Measurements from ENCODE around the gene NCDN.

NCDN gene

DNA sequence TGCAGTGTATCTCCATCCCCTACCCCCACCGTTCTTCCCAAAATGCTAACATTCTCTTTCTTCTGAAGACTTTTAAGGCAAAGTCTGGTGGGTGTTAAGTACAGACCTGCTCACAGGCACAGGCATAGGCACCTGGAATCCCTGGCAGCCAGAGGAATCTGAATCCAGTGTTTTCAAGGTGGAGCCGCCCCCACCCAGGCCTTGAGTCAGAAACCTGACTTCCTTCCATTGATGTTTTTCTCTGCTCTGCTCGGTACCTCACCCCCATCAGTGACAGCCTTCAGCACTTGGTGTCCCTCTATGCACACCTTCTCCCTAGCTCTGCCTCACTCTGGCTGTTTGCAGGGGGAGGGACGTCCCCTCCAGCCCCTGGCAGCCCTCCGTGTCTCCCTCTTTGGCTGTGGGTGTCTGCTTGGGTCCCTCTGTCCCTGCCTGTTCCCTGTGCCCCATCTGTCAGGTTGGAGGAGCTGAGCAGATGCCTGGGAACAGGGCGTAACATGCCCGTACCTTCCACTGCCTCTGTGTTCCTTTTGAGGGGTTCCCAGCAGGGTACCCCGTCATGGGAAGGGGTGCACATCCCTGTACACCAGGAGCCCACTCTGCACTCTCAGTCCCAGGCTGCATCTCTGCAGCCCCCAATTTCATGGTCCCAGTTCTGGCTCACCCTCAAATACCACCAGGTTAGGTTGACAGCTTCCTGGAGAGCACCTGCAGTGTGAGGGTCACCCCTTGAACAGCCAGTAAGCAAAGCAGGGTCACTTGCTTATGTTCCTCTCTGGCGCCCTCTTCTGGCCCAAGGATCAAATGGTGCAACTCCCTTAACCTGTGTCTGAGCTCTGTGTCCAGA, 6.7 kb downstream of the NCDN start:
- H3K4me2 ChIP-seq (ENCODE audit: low read length), result no peak overlapping the region
- H4K12ac ChIP-seq (ENCODE audit: low read depth, low read length), result no peak overlapping the region
- no peak overlapping the region for H3K27ac ChIP-seq (ENCODE audit: low read depth, low read length)
- H3K36me3 ChIP-seq (ENCODE audit: control insufficient read depth in 1 of 2, insufficient read depth in 2 of 2, low read length in 2 of 2), result peaks cover 24 to 37% of the 10 kb centered on the region in 2 experiments
- H3K4me1 ChIP-seq (ENCODE audit: control insufficient read depth in 1 of 2, insufficient read depth in 2 of 2, low read length in 2 of 2), result peaks cover 0 to 1% of the 10 kb centered on the region in 2 experiments
- H3K27me3 ChIP-seq (ENCODE audit: insufficient read depth, low read length), result no peaks in the 10 kb centered on the region
- H3K4ac ChIP-seq (ENCODE audit: low read depth, low read length), result no peak overlapping the region
- H3K23ac ChIP-seq (ENCODE audit: low read length), result no peak overlapping the region
- H3K9ac ChIP-seq (ENCODE audit: low read length), result peak overlapping the region; percentile 6
- H2BK12ac ChIP-seq (ENCODE audit: low read length), result no peak overlapping the region
- H3K18ac ChIP-seq (ENCODE audit: low read length), result no peak overlapping the region
- no peak overlapping the region for H4K8ac ChIP-seq (ENCODE audit: low read depth, low read length)
- no peak overlapping the region for H2AK5ac ChIP-seq (ENCODE audit: low read length)
- H3K14ac ChIP-seq (ENCODE audit: low read length), result no peak overlapping the region
- H2BK120ac ChIP-seq (ENCODE audit: insufficient read depth, low read length, poor library complexity), result no peak overlapping the region
- no peak overlapping the region for H3K4me3 ChIP-seq (ENCODE audit: low read depth, low read length)
- peak; percentile 66 to 83 for DNase-seq
- H3K79me1 ChIP-seq (ENCODE audit: low read length), result no peaks in the 10 kb centered on the region
- no CpG with 5 or more reads among the region's 9 CpGs for WGBS (ENCODE audit: extremely low coverage, insufficient coverage, insufficient read length)
- H2AFZ ChIP-seq (ENCODE audit: insufficient read depth, low read length, poor library complexity), result no peak overlapping the region
- no peaks in the 10 kb centered on the region for H3K79me2 ChIP-seq (ENCODE audit: control insufficient read depth, insufficient read depth, low read length, poor library complexity)
- H3K9me3 ChIP-seq (ENCODE audit: insufficient read depth, low read depth, low read length), result peaks cover 3% of the 10 kb centered on the region
- H2BK5ac ChIP-seq (ENCODE audit: low read depth, low read length, poor library complexity), result no peak overlapping the region
- H4K91ac ChIP-seq (ENCODE audit: low read depth, low read length), result no peak overlapping the region

DNA sequence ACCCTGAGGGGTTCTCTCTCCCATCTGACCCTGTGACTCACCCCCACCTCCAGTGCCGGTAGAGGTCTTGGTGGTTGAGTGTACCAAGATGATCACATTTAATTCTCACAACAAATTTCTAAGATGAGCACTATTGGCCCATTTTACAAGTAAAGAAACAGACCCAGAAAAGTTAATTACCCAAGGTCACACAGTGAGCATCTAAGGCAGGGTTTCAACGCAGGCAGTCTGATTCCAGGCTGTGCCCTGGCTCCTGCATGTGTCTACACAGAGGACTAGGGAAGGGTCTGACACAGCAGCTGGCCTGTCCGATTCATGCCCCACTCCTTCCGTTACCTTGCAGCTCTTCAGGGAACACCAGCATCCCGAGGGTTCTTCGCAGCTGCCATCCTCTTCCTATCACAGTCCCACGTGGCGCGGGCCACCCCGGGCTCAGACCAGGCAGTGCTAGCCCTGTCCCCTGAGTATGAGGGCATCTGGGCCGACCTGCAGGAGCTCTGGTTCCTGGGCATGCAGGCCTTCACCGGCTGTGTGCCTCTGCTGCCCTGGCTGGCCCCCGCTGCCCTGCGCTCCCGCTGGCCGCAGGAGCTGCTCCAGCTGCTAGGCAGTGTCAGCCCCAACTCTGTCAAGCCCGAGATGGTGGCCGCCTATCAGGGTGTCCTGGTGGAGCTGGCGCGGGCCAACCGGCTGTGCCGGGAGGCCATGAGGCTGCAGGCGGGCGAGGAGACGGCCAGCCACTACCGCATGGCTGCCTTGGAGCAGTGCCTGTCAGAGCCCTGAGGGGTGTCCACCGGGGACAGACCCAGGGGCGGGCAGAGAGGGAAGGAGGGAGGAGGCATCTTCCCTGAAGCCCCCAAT, 7.5 kb downstream of the NCDN start:
- Histone ChIP-seq H3K9ac (ENCODE audit: low read length) (no peak overlapping the region), H3K18ac (ENCODE audit: low read length) (no peak overlapping the region), H2BK12ac (ENCODE audit: low read length) (no peak overlapping the region), H2BK5ac (ENCODE audit: low read depth, low read length, poor library complexity) (no peak overlapping the region), H4K8ac (ENCODE audit: low read depth, low read length) (no peak overlapping the region), H3K27ac (ENCODE audit: low read depth, low read length) (no peak overlapping the region), H3K14ac (ENCODE audit: low read length) (no peak overlapping the region), H2AFZ (ENCODE audit: insufficient read depth, low read length, poor library complexity) (no peak overlapping the region), H4K91ac (ENCODE audit: low read depth, low read length) (no peak overlapping the region), H3K27me3 (ENCODE audit: insufficient read depth, low read length) (no peaks in the 10 kb centered on the region), H4K12ac (ENCODE audit: low read depth, low read length) (no peak overlapping the region), H3K4ac (ENCODE audit: low read depth, low read length) (no peak overlapping the region), H3K9me3 (ENCODE audit: insufficient read depth, low read depth, low read length) (peaks cover 3% of the 10 kb centered on the region), H2AK5ac (ENCODE audit: low read length) (no peak overlapping the region), H3K23ac (ENCODE audit: low read length) (no peak overlapping the region), H2BK120ac (ENCODE audit: insufficient read depth, low read length, poor library complexity) (no peak overlapping the region), H3K79me2 (ENCODE audit: control insufficient read depth, insufficient read depth, low read length, poor library complexity) (no peaks in the 10 kb centered on the region), H3K4me1 (ENCODE audit: control insufficient read depth in 1 of 2, insufficient read depth in 2 of 2, low read length in 2 of 2) (peaks cover 1 to 5% of the 10 kb centered on the region in 2 experiments), H3K4me2 (ENCODE audit: low read length) (no peak overlapping the region), H3K4me3 (ENCODE audit: low read depth, low read length) (no peak overlapping the region), H3K36me3 (ENCODE audit: control insufficient read depth in 1 of 2, insufficient read depth in 2 of 2, low read length in 2 of 2) (peaks cover 24 to 37% of the 10 kb centered on the region in 2 experiments), H3K79me1 (ENCODE audit: low read length) (no peaks in the 10 kb centered on the region)
- no peak for DNase-seq
- WGBS (ENCODE audit: extremely low coverage, insufficient coverage, insufficient read length), result no CpG with 5 or more reads among the region's 28 CpGs

DNA sequence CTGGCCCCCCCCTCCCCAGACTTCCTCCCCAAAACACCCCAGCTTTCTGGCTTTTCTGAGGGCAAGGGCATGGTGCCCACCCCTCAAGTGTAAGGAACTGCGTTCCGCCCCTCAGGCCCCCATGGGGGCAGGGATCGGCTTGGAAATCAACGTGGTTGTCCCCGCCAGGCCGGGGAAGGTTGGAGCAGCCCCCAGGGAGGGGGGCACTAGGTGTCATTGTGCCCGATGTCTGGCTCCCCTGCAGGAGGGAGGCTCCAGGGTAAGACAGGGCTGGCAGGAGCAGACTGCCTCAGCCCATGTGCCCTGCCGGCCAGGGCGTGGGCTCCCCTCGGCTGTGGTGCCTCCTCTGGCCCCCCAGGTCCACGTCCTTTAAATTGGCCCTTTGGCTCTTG, 8.1 kb downstream of the NCDN start:
- DNase-seq, result no peak
- Histone ChIP-seq H4K8ac (ENCODE audit: low read depth, low read length) (no peak overlapping the region), H3K4me2 (ENCODE audit: low read length) (no peak overlapping the region), H3K4me1 (ENCODE audit: control insufficient read depth in 1 of 2, insufficient read depth in 2 of 2, low read length in 2 of 2) (peaks cover 6 to 8% of the 10 kb centered on the region in 2 experiments), H3K4ac (ENCODE audit: low read depth, low read length) (no peak overlapping the region), H3K27me3 (ENCODE audit: insufficient read depth, low read length) (no peaks in the 10 kb centered on the region), H2BK12ac (ENCODE audit: low read length) (no peak overlapping the region), H3K9me3 (ENCODE audit: insufficient read depth, low read depth, low read length) (peaks cover 3% of the 10 kb centered on the region), H2AK5ac (ENCODE audit: low read length) (no peak overlapping the region), H3K4me3 (ENCODE audit: low read depth, low read length) (no peak overlapping the region), H2AFZ (ENCODE audit: insufficient read depth, low read length, poor library complexity) (no peak overlapping the region), H3K23ac (ENCODE audit: low read length) (no peak overlapping the region), H4K91ac (ENCODE audit: low read depth, low read length) (no peak overlapping the region), H3K14ac (ENCODE audit: low read length) (no peak overlapping the region), H2BK120ac (ENCODE audit: insufficient read depth, low read length, poor library complexity) (no peak overlapping the region), H3K79me1 (ENCODE audit: low read length) (no peaks in the 10 kb centered on the region), H3K79me2 (ENCODE audit: control insufficient read depth, insufficient read depth, low read length, poor library complexity) (no peaks in the 10 kb centered on the region), H3K18ac (ENCODE audit: low read length) (no peak overlapping the region), H3K27ac (ENCODE audit: low read depth, low read length) (no peak overlapping the region), H3K36me3 (ENCODE audit: control insufficient read depth in 1 of 2, insufficient read depth in 2 of 2, low read length in 2 of 2) (peaks cover 20 to 32% of the 10 kb centered on the region in 2 experiments), H3K9ac (ENCODE audit: low read length) (no peak overlapping the region), H2BK5ac (ENCODE audit: low read depth, low read length, poor library complexity) (no peak overlapping the region), H4K12ac (ENCODE audit: low read depth, low read length) (no peak overlapping the region)
- WGBS (ENCODE audit: extremely low coverage, insufficient coverage, insufficient read length), result no CpG with 5 or more reads among the region's 11 CpGs

DNA sequence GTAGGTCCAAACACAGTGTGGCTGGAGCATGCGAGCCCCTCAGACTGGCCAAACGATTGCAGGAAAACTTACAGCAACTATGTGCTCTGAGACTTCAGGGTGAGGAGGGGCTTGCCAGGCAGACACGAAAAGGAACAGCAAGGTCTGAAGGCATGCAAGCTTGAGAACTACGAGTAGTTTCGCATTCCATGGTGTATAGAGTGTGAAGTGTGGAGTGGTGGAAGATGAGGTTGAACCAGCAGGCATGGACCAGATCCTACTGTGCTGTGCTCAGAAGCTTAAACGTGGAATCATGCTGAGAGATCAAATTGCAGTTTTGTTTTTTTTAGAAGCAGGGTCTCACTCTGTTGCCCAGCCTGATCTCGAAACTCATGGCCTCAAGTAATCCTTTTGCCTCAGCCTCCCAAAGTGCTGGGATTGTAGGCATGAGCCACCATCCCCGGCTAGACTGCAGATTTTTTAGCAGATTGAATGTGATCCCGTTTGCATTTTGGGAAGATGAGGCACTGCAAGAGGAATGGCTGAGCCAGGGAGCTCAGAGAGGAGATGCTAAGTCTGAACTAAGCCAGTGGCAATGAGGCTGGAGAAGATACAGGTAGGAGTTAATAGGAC, 10.5 kb downstream of the NCDN start:
- no CpG with 5 or more reads among the region's 9 CpGs for WGBS (ENCODE audit: extremely low coverage, insufficient coverage, insufficient read length)
- Histone ChIP-seq H3K18ac (ENCODE audit: low read length) (no peak overlapping the region), H4K8ac (ENCODE audit: low read depth, low read length) (no peak overlapping the region)

More for the DNA sequence above, 10.5 kb downstream of the NCDN start:
- H4K91ac ChIP-seq (ENCODE audit: low read depth, low read length), result no peak overlapping the region
- peaks cover 9 to 13% of the 10 kb centered on the region in 2 experiments for H3K36me3 ChIP-seq (ENCODE audit: control insufficient read depth in 1 of 2, insufficient read depth in 2 of 2, low read length in 2 of 2)
- no peak overlapping the region for H4K12ac ChIP-seq (ENCODE audit: low read depth, low read length)
- H2BK12ac ChIP-seq (ENCODE audit: low read length), result no peak overlapping the region
- no peak overlapping the region for H3K23ac ChIP-seq (ENCODE audit: low read length)
- no peak overlapping the region for H3K9ac ChIP-seq (ENCODE audit: low read length)
- H3K4me1 ChIP-seq (ENCODE audit: control insufficient read depth in 1 of 2, insufficient read depth in 2 of 2, low read length in 2 of 2), result peaks cover 13 to 20% of the 10 kb centered on the region in 2 experiments
- no peak overlapping the region for H2BK5ac ChIP-seq (ENCODE audit: low read depth, low read length, poor library complexity)
- no peak overlapping the region for H2AFZ ChIP-seq (ENCODE audit: insufficient read depth, low read length, poor library complexity)
- no peak overlapping the region for H2BK120ac ChIP-seq (ENCODE audit: insufficient read depth, low read length, poor library complexity)
- H2AK5ac ChIP-seq (ENCODE audit: low read length), result no peak overlapping the region
- no peak overlapping the region for H3K27ac ChIP-seq (ENCODE audit: low read depth, low read length)
- H3K4ac ChIP-seq (ENCODE audit: low read depth, low read length), result no peak overlapping the region
- peaks cover 2% of the 10 kb centered on the region for H3K79me1 ChIP-seq (ENCODE audit: low read length)
- H3K27me3 ChIP-seq (ENCODE audit: insufficient read depth, low read length), result no peaks in the 10 kb centered on the region
- H3K9me3 ChIP-seq (ENCODE audit: insufficient read depth, low read depth, low read length), result no peaks in the 10 kb centered on the region
- H3K4me3 ChIP-seq (ENCODE audit: low read depth, low read length), result no peak overlapping the region
- no peaks in the 10 kb centered on the region for H3K79me2 ChIP-seq (ENCODE audit: control insufficient read depth, insufficient read depth, low read length, poor library complexity)
- H3K14ac ChIP-seq (ENCODE audit: low read length), result no peak overlapping the region
- DNase-seq, result no peak
- no peak overlapping the region for H3K4me2 ChIP-seq (ENCODE audit: low read length)
